Parathyroid adenoma (tissue), 2 donors: ENCODE measurements around the gene UBP1.

Experiments used
- H2AFZ ChIP-seq: fragments of 300-600 bp; sonication (generic); one replicate; pipeline ENCODE4 v1.7.0; 2017; ENCODE audit warnings: antibody characterized with exemption, mild to moderate bottlenecking
- H3K27ac ChIP-seq: fragments of 300-600 bp; sonication (generic); one replicate; pipeline ENCODE4 v1.7.0; 2017
- H3K27me3 ChIP-seq: fragments of 300-600 bp; sonication (generic); one replicate; pipeline ENCODE4 v1.7.0; 2017; ENCODE audit warnings: low read length; ENCODE audit not compliant: control insufficient read depth, insufficient read depth
- H3K36me3 ChIP-seq: fragments of 300-600 bp; sonication (generic); one replicate; pipeline ENCODE4 v1.7.0; 2017; ENCODE audit warnings: low read length; ENCODE audit not compliant: control insufficient read depth, insufficient read depth
- H3K4me1 ChIP-seq: fragments of 300-600 bp; sonication (generic); one replicate; pipeline ENCODE4 v1.7.0; 2017; ENCODE audit warnings: control low read depth
- H3K4me2 ChIP-seq: fragments of 300-600 bp; sonication (generic); one replicate; pipeline ENCODE4 v1.7.0; 2017; ENCODE audit warnings: low read length
- H3K4me3 ChIP-seq: fragments of 300-600 bp; sonication (generic); one replicate; pipeline ENCODE4 v1.7.0; 2017; ENCODE audit warnings: low read depth, low read length
- H3K79me2 ChIP-seq: fragments of 300-600 bp; sonication (generic); one replicate; pipeline ENCODE4 v1.7.0; 2017; ENCODE audit warnings: control low read depth
- H3K9ac ChIP-seq: fragments of 300-600 bp; sonication (generic); one replicate; pipeline ENCODE4 v1.7.0; 2017; ENCODE audit warnings: mild to moderate bottlenecking
- H3K9me3 ChIP-seq: fragments of 300-600 bp; sonication (generic); one replicate; pipeline ENCODE4 v1.7.0; 2017; ENCODE audit warnings: low read length; ENCODE audit not compliant: control insufficient read depth
- TF ChIP-seq, protein P1 (sequence below): fragments of 300-600 bp; sonication (generic); IDR thresholded peaks from one replicate; pipeline ENCODE4 v1.7.0; 2017; ENCODE audit warnings: antibody characterized with exemption, mild to moderate bottlenecking
- donor health status: primary hyperparathyroidism.

UBP1 gene

DNA sequence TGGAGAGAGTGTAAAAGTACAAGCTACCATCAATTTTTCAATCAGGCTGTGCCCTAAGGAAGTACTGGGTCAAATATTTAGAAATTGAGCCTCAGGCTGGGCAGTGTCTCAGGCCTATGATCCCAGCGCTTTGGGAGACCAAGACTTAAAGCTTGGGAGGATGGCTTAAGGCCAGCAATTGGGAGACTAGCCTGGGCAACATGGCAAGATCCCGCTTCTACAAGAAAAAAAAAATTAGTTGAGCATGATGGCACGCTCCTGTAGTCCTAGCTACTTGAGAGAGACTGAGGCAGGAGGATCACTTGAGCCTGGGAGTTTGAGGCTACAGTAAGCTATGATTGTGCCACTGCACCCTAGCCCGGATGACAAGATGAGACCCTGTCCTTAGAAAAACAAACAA lies 2.0 kb upstream of the UBP1 start:
- Histone ChIP-seq H3K9ac (no peak overlapping the region), H3K4me3 (no peak overlapping the region), H3K27ac (no peak overlapping the region), H3K79me2 (peaks cover 8% of the 10 kb centered on the region), H3K27me3 (no peaks in the 10 kb centered on the region), H3K36me3 (no peaks in the 10 kb centered on the region), H2AFZ (peak overlapping the region; percentile 91), H3K9me3 (no peaks in the 10 kb centered on the region), H3K4me2 (no peak overlapping the region), H3K4me1 (no peaks in the 10 kb centered on the region)
- TF ChIP-seq, protein P1, sequence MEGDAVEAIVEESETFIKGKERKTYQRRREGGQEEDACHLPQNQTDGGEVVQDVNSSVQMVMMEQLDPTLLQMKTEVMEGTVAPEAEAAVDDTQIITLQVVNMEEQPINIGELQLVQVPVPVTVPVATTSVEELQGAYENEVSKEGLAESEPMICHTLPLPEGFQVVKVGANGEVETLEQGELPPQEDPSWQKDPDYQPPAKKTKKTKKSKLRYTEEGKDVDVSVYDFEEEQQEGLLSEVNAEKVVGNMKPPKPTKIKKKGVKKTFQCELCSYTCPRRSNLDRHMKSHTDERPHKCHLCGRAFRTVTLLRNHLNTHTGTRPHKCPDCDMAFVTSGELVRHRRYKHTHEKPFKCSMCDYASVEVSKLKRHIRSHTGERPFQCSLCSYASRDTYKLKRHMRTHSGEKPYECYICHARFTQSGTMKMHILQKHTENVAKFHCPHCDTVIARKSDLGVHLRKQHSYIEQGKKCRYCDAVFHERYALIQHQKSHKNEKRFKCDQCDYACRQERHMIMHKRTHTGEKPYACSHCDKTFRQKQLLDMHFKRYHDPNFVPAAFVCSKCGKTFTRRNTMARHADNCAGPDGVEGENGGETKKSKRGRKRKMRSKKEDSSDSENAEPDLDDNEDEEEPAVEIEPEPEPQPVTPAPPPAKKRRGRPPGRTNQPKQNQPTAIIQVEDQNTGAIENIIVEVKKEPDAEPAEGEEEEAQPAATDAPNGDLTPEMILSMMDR, result no peak

DNA sequence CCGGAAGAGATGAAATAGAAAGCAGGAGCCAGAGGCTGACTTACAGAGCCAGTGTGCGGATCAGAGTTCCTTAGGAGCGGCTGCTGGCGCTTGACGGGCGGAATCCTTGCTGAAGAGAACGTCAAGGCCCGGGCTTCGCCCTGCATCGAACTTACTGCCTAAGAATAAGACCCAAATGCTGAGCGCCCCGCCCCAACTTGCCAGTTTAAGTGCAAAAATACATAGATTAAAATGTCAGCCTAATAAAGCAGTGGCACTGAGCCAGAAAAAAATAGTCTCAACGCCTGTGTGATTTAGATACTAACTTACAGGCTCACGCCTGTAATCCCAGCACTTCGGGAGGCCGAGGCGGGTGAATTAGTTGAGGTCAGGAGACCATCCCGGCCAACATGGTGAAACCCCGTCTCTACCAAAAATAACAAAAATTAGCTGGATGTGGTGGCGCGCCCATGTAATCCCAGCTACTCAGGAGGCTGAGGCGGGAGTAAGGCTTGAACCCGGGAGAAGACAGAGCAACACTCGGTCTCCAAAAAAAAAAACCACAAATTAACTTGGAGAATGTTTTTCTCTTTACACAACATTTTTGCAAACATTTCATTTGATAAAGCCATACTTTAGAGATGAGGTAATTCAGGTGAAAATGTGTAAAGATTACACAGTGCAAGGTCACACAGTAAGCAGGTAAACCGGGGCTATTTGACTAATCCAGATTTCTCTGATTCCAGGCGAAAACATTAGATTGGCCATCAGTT lies 1.2 kb upstream of the UBP1 start:
- H3K36me3 ChIP-seq, result no peaks in the 10 kb centered on the region
- H3K4me2 ChIP-seq, result peak overlapping the region; percentile 84
- H3K27ac ChIP-seq, result peak overlapping the region; percentile 93
- TF ChIP-seq, protein P1, result no peak
- H3K27me3 ChIP-seq, result no peaks in the 10 kb centered on the region
- H3K9ac ChIP-seq, result peak overlapping the region; percentile 58
- H3K4me1 ChIP-seq, result no peaks in the 10 kb centered on the region
- peak overlapping the region; percentile 89 for H3K4me3 ChIP-seq
- H2AFZ ChIP-seq, result peak overlapping the region; percentile 91
- H3K9me3 ChIP-seq, result no peaks in the 10 kb centered on the region
- H3K79me2 ChIP-seq, result peaks cover 15% of the 10 kb centered on the region

GRCh38 chr3:33439546-33440327 lies 468 bp downstream of the UBP1 start:
- Histone ChIP-seq H3K79me2 (peaks cover 25% of the 10 kb centered on the region), H2AFZ (peak overlapping the region; percentile 95), H3K36me3 (no peaks in the 10 kb centered on the region), H3K9ac (peak overlapping the region; percentile 38), H3K4me1 (no peaks in the 10 kb centered on the region), H3K4me2 (peak overlapping the region; percentile 66), H3K9me3 (no peaks in the 10 kb centered on the region), H3K27ac (peak overlapping the region; percentile 93), H3K27me3 (no peaks in the 10 kb centered on the region), H3K4me3 (peak overlapping the region; percentile 89)
- TF ChIP-seq, protein P1, result no peak

- Histone ChIP-seq H3K36me3 (no peaks in the 10 kb centered on the region), H3K9me3 (no peaks in the 10 kb centered on the region), H3K4me1 (no peaks in the 10 kb centered on the region), H3K79me2 (peaks cover 28% of the 10 kb centered on the region), H3K9ac (peak overlapping the region; percentile 38), H3K4me2 (peak overlapping the region; percentile 66), H2AFZ (peak overlapping the region; percentile 95), H3K27ac (peak overlapping the region; percentile 93), H3K4me3 (peak overlapping the region; percentile 89), H3K27me3 (no peaks in the 10 kb centered on the region)
- TF ChIP-seq, protein P1, result no peak
These were observed 1.2 kb downstream of the UBP1 start for GRCh38 chr3:33438881-33439545.
